Inferior parietal cortex (tissue), 1 donor: ENCODE measurements around the gene MYO7B.

Experiments used
- DNase-seq: peaks from one replicate; pipeline ENCODE4 v3.0.0-alpha.2; 2016; ENCODE audit errors: extremely low spot score

The MYO7B gene

DNA sequence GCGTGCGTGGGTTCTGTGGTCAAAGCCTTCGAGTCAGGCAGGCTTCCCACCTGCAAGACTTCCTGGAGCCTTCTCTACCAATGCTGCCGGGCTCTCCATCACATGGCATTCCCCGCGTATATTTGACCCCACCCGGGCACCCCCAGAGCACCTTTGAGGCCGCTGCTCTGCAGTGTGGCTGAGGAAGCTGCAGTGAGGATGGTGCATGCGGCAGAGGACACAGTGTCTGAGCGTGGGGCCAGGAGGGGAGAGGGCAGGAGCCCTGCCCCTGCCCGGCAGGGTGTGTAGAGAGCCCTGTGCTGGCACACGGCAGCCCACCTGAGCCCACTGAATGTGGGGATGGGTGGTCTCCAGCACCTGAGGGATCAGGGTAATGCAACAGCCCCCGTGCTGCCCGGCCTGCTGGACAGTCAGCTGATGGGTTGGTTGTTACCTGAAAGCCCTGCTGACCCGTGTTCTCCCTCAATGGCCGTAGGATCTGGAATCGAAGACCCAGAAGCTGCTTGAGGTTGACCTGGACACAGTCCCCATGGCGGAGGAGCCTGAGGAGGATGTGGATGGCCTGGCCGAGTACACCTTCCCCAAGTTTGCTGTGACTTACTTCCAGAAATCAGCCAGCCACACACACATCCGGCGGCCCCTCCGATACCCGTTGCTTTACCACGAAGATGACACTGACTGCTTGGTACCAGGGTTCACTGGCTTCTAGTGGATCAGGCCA is 73.7 kb downstream of the MYO7B start:
- no peak for DNase-seq

DNA sequence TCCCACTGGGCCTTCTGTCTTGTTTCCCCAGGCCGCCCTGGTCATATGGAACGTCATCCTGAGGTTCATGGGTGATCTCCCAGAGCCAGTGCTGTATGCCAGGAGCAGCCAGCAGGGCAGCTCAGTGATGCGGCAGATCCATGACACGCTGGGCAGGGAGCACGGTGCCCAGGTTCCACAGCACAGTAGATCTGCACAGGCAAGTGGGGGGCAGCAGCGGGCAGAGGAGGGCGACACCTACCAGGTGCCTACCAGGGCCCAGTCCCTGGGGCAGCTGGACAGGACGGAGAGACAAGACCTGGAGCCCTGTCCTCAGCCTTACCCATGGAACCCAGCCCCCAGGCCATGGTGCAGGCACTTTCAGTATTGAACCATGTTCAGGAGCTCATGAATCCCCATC is 74.3 kb downstream of the MYO7B start:
- DNase-seq: no peak

DNA sequence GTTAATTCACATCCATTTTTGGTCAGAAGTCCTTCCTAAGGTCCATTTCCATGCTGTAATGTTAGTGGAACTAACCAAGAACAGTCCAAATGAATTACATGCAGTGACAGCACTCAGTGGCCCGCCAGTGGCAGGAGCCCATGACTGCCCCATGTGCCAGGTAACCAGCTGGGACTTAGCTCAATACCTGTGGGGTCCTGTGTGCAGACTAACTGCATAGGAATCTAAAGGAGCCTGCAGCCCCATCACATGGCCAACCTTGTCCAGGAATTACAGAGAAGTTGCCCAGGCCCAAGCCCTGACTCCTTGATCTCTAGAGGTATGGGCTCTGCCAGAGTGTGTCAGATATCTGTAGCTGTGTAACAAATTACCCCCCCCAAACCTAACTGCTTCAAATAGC is 75.1 kb downstream of the MYO7B start:
- DNase-seq: no peak

DNA sequence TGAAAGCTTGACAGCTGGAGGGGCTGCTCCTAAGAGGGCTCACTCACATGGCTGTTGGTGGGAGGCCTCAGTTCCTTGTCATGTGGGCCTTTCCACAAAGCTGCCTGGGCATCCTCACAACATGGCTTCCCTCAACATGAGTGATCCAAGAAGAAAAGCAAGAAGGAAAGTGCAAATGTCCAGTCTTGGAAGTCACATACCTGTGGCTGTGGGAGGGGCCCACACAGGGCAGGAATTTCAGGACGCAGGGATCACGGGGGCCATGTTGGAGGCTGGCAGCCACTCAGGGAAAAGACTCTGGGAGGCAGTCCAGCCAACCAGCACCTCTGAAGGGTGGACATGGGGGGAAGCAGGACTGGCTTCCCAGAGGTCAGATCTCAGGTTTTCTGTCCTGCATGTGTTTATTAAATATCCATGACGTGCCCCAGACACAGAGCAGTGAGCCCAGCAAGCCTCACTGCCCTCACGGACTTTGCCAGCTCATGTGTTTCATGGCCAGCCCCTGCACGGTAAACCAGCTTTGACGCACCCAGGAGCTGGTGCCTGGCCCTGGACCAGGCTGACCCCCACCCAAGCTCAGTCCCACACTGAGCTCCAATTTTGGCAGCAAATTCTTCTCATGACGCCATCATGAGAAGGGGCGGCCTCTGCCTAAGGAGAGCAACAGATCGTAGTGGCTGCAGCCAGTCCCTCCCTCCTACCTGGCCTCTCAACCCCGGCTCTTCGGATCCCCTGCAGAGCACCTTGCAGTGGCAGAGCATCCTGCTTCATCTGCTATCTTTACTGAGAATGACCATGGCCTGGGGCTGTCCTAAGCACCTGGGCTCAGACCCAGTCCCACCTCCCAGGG is 75.8 kb downstream of the MYO7B start:
- DNase-seq: no peak

DNA sequence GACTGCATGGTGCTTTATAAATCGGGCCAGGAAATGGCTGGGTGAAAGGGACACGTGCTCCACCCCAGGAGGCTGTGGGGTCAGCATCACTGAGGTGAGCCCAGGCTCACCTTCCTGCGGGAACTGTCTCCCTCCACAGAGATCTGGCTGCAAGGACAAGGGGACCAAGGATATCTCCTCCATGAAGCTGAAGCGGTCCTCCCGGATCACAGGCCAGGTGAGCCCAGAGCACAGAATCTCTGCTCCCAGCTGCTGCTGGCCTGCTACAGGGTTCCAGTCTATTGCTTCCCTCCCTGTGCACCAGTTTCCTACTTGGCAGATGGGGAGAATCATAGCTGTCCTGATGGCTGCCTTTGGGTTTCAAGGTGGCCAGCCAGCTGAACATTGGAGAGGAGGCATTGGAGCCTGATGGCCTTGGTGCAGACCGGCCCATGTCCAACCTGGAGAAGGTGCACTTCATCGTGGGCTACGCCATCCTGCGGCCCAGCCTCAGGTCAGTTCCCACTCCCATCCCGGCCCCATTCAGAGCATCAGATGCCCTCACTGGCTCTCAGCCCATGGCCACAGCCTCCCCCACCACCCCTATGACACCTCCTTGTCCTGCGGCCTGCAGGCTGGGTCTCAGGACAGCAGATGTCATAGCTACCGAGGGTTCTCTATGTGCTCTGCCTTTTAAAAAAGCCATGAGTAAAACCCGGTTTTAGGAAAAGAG is 76.8 kb downstream of the MYO7B start:
- no peak for DNase-seq

DNA sequence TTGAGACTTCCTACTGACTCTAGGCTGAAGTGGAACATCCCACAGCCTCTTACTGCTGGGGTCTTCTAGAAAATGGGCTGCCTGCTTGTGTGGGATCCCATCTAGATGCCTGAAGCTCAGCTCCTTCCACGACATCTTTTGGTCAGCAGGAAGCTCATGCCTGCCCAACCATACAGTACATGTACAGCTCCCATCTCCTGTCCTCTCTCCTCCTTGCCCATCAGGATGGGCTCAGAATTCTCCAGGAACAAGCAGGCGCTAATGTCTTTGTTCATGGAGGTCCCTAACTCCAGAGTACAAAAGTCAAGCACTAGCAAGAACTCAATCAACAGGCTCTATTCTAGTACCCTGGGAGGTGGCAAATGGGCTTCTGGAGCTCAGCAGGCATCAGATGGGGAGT is 78.8 kb downstream of the MYO7B start:
- no peak for DNase-seq

DNA sequence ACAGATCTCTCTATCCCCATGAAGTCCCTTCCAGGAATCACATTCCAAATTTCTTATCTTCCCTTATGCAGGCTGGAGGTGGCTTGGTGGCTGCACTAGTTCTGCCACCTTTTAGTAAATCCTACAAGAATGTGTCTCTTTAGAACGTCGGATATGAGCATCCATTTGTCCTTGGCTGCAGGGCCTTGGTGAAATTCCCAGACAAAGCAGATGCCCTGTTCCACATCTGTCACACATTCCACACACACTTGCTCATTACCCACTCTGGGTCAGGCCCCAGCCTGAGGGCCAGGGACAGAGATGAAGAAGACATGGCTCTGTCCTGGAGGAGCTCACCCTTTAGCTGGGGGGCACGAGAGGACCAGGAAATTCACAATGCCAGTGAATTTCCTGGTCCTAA is 79.2 kb downstream of the MYO7B start:
- DNase-seq: no peak

DNA sequence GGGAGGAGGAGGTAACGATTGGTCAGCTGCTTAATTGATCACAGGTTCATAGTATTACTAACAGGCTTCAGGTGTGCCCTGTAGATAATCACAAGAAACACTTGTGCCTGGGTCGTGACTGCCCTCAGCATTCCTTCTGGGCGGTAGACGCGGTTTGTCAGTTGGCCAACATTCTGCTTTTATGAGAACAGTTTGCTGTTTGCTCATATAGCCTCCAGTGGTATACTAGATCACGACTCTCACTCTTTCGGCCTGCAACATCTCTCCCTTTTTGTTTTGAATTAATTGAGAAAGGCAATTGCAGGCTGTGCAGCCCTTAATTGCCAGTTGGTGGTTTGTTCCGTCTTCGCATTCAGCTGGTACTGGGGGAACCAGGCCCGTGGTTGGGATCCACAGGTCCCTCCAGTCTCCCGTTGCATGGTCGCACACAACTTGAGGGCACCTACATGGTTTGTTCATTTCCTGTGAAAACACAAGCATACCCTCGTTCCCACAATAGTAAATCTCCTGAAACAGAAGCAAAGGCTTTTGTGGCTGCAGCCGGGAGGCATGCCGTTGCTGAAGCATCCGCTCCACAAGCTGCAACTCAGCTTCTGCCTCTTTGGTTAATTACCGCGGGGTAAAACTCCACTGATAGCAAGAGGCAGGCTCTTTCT is 80.2 kb downstream of the MYO7B start:
- no peak for DNase-seq

DNA sequence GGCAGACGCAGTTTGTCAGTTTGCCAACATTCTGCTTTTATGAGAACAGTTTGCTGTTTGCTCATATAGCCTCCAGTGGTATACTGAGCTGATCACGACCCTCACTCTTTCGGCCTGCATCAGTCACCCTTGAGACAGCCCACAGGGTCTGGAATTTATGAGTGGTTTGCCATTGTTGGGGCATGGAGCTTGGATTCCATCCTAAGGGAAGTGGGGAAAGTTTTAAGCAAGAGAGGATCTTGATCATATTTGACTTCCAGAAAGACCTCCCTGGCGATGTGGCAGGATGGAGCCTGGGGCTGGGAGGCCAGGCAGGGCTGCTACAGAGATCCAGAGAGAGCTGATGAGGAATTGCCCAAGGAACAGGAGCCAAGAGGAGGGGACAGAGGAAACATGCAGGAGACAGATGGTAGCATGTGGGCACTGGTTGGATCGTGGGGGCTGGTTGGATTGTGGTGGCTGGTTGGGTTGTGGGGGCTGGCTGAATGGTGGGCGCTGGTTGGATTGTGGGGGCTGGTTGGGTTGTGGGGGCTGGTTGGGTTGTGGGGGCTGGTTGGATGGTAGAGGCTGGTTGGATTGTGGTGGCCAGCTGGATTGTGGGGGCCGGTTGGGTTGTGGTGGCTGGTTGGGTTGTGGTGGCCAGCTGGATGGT is 83.2 kb downstream of the MYO7B start:
- no peak for DNase-seq

DNA sequence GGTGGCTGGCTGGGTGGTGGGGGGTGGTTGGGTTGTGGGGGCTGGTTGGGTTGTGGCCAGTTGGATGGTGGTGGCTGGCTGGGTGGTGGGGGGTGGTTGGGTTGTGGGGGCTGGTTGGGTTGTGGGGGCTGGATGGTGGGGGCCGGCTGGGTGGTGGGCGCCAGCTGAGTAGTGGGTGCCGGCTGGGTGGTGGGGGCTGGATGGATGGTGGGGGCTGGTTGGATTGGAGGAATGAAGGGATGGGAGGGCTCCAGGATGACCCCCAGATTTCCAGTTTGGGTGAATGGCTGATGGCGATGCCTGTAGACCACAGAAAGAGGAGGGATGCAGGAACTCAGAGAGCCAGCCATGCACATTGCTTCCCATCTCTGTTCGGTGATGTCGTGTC is 83.7 kb downstream of the MYO7B start:
- no peak for DNase-seq

DNA sequence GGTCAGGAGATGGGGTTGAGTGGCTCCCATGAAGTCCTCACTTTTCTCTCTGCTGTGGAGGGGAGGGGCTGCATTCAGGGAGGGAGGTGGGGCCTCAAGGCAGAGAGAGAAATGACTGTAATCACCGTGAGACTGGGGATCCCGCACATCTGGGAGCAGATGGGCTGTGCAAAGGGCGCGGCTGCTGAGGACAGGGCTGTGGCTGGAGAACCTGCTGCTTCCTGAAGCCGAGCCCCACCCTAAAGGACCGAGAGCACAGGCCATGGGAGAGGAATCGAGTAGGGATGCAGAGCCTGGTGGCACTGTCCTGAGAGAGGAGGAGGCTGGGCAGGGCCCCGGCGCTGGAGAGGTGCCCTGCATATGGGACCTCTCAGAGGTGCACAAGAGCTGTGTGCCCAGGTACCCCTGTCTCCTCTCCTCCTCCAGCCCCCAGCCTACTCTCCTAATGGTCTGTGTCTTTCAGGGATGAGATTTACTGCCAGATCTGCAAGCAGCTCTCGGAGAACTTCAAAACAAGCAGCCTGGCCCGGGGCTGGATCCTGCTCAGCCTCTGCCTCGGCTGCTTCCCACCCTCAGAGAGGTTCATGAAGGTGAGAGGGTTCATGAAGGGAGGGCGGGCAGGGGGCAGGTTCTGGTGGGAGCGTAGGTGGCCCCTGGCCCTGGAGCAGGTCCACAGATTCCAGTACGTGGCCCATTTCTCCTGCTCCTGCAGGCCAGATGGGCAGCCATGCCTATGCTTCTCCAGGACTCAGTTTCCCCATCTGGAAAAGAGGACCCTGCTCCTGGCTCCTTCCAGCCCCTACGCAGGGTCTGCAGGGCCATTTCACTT is 84.6 kb downstream of the MYO7B start:
- no peak for DNase-seq

DNA sequence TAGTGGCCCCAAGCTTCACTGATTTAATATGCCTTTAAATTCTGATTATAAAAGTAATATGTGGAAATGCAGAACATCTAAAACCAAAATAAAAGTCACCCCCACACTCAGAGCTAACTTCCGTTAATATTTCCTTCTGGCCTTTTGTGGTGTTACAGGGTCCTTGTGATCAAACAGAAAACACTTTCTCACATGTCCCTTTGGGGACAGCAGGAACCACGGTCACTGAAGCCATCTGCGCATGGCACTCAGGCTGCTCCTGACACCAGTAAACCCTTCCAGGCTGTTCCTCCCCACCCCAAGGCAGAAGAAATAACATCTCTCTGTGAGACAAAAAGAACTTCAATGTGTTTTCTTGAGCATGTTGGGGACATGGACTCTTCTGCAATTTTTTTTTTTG is 85.4 kb downstream of the MYO7B start:
- no peak for DNase-seq

DNA sequence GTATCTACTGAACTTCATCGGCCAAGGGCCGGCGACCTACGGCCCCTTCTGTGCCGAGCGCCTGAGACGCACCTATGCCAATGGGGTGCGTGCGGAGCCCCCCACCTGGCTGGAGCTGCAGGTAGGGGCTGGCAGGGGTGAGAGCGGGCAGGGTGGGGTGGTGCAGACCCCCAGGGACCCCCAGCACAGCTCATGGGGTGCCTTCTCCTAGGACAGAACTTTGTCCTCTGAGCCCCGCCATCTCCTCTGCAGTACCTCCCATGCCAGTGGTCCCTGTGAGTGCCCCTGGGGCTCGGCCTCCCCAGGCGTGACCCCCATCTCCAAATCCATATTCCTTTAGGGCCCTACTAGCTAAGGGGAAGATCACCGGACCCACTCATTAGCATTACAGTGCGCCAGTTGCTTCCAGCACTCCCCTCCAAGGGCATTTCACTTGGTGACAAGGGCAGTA is 86.5 kb downstream of the MYO7B start:
- no peak for DNase-seq

DNA sequence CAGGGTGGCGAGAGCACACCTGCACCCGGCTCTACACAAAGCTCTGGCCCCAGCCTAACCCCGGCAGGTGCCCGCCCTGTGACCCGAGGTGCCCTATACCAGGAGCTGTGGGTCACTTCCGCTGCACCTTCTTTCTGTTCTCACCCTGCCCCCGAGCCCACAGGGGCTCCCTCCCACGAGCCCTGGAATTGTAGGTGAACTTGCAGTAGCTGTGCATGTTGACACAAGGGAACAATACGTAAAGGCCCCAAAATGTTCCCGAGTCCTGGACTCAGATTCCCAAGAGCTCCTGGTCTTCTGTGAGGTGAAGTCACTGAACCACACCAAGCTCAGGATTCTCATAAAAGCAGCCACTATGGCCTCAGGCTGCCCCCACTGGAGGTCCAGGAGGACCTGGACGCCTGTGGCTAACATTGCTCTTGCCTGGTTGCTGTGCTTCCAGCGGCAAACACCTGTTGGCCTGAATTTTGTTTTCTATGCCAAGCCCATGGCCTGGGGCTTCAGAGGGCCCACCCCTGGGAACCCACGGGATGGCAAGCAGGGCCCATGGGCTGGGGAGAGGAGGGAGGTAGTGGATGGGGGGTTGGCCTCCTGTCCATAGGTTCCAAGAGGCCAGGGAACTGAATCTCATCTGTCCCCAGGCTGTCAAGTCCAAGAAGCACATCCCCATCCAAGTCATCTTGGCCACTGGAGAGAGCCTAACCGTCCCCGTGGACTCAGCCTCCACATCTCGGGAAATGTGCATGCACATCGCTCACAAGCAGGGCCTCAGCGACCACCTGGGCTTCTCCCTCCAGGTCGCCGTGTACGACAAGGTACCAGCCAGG is 87.3 kb downstream of the MYO7B start:
- no peak for DNase-seq

DNA sequence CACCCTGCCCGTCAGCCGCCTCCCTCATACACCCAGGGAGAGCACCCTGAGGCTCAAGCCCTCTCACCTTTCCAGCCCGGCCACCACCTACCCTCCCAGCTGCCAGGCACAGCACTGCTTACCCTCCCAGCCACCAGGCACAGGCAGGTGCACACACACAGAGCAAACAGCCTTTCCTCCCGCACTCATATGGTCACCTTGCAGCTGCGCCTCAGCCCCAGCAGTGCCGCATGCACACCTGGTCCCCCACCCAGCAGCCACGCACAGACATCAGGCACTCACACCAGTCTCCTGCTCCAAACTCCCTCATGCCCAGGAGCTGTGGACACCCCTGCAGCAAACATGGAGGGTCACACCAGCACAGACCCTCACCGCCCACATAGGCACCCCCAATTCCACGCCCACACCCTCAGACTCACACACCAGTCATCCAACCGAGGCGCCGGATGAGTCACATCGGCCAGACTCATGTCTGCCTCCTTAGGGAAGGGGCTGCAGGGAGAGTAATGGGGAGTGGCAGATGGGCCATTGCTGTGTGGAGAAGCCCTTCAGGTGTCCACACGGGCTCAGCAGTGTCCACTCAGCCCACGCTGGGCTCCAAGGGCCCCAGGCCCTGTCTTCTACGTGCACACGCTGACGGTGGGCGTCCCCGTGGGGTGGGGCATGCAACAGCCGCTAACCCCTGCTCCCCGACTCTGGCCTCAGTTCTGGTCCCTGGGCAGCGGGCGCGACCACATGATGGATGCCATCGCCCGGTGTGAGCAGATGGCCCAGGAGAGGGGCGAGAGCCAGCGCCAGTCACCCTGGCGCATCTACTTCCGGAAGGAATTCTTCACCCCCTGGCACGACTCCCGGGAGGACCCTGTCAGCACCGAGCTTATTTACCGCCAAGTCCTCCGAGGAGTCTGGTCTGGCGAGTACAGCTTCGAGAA is 88.2 kb downstream of the MYO7B start:
- no peak for DNase-seq

DNA sequence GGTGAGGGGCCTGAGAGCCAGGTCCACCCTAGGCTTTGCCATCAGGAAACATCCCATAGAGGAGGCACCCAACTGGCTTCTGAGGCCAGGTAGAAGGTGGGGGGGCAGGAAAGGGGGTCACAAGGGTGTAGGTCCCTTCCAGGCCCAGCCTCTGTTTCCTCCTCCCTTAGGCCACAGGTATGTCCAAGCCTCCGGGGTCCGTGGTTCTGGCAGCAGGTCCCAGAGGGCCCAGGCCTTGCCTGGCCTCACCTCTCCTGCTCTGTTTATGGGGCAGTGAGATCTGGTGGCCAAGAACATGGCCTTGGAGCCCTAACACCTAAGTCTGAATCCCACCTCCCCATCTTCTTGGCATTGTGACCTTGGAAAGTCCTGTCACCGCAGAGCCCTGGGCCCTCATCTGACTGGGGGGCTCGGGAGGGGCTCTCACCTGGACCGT is 88.9 kb downstream of the MYO7B start:
- no peak for DNase-seq

DNA sequence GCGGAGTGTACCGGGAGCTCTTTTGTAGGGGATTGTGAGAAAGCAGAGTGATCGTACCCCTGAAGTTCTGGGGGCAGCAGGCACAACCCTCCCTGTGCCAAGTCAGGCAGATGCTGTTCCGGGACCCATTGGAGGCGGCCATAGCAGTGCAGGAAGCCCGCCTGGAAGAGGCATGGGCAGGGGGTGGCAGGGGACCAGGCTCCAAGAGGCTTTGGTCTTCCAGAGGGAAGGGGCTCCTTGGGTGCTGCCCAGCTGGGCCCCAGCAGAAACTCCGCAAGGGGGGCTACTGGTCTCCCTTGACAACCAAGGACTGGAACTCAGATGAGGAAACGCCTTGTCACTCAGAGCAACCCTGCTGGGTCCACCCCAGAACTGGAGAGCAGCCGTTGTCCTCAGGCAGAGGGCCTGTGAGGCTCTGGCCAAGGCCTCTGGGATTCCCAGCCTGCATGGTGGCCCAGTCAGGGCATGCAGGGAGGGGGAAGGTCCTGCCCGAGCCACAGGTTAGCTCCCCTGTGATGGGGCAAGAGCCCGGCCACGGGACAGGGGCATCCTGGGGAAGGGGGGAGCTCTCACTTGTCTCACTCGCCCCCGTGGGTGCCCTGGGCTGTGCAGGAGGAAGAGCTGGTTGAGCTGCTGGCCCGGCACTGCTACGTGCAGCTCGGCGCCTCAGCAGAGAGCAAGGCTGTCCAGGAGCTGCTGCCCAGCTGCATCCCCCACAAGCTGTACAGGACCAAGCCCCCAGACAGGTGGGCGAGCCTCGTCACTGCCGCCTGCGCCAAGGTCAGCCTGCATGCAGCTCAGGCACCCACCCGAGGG is 89.5 kb downstream of the MYO7B start:
- no peak for DNase-seq

DNA sequence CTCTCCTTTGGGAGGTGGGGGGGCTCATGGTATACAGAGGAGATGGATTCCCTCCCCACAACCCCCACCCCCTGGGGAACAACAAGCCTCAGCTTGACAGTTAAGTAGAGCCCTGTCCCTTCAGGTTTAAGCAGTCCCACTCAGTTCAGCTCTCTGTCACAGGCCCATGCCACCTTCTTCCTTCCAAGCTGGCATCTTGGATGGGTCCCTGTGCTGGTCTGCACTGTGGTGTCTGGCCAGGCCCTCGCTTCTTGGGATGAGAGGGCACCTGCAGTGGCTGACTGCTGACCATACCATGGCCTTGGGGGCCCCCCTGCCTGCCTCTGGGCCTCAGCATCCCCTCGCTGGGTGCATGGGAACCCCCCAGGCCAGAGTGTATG is 90.1 kb downstream of the MYO7B start:
- DNase-seq: no peak
